HEK293T (cell line): ENCODE measurements around the gene STRN3.

Source experiments
- BHLHE40 ChIP-seq: fragments of 450-650 bp; IDR thresholded peaks from 2 replicates; pipeline ENCODE4 v1.6.1; 2016; ENCODE audit warnings: mild to moderate bottlenecking, moderate library complexity, borderline replicate concordance
- SP1 ChIP-seq: fragments of 450-650 bp; IDR thresholded peaks from 2 replicates; pipeline ENCODE4 v1.6.1; 2017
- SUZ12 ChIP-seq: fragments of 450-650 bp; IDR thresholded peaks from 2 replicates; pipeline ENCODE4 v1.6.1; 2016; ENCODE audit warnings: mild to moderate bottlenecking

GRCh38 chr14:31042300-31042699 is 16.1 kb upstream of the STRN3 start:
- TF ChIP-seq BHLHE40 (no peak), SP1 (no peak), SUZ12 (no peak)
